Measurements from ENCODE around the gene SRD5A2. TPM values are rescaled to one million over a fixed set of nuclear protein-coding genes. Genes with fewer than 3 reads are reported as not detected.

SRD5A2 gene
- total and polyA plus RNA-seq, 4 donors = 2.3 to 23.3 (median 2.9) TPM; not detected in 1

DNA sequence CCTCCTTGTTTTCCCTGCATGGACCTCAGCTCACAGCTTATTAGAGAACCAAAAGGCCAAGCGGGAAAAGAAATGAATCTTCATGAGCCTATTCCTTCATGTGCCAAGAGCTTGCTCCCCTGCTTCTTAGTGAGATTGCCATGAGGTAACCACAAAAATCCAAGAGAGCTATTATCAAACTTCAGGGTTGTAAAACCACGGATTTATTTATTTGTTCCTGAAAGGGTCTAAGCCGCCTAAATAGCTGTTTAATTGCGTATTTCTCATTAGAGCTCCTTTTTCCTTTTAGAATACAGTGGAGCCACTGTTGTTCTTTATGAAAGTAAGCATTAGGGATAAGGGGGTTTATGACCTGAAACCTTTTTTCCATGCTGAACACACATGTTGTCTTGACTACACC, 58.0 kb downstream of the SRD5A2 start:
- peaks cover 0 to 9% (median 3%) of the 10 kb centered on the region in 4 donors for H3K4me1 ChIP-seq (ENCODE audit: control insufficient read depth in 4 of 4, insufficient read depth in 4 of 4, low read length in 3 of 4)
- TF ChIP-seq FOXA1 (IDR thresholded peaks at IDR 0.05) (no peak), NR2F2 (IDR thresholded peaks at IDR 0.05) (no peak), YY1 (IDR thresholded peaks at IDR 0.05) (no peak), HNF4A (conservative IDR thresholded peaks at IDR 0.05) (no peak)
- TF ChIP-seq, protein P1, sequence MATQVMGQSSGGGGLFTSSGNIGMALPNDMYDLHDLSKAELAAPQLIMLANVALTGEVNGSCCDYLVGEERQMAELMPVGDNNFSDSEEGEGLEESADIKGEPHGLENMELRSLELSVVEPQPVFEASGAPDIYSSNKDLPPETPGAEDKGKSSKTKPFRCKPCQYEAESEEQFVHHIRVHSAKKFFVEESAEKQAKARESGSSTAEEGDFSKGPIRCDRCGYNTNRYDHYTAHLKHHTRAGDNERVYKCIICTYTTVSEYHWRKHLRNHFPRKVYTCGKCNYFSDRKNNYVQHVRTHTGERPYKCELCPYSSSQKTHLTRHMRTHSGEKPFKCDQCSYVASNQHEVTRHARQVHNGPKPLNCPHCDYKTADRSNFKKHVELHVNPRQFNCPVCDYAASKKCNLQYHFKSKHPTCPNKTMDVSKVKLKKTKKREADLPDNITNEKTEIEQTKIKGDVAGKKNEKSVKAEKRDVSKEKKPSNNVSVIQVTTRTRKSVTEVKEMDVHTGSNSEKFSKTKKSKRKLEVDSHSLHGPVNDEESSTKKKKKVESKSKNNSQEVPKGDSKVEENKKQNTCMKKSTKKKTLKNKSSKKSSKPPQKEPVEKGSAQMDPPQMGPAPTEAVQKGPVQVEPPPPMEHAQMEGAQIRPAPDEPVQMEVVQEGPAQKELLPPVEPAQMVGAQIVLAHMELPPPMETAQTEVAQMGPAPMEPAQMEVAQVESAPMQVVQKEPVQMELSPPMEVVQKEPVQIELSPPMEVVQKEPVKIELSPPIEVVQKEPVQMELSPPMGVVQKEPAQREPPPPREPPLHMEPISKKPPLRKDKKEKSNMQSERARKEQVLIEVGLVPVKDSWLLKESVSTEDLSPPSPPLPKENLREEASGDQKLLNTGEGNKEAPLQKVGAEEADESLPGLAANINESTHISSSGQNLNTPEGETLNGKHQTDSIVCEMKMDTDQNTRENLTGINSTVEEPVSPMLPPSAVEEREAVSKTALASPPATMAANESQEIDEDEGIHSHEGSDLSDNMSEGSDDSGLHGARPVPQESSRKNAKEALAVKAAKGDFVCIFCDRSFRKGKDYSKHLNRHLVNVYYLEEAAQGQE (IDR thresholded peaks at IDR 0.05) = no peak
- TF ChIP-seq, protein P2, sequence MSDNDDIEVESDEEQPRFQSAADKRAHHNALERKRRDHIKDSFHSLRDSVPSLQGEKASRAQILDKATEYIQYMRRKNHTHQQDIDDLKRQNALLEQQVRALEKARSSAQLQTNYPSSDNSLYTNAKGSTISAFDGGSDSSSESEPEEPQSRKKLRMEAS (IDR thresholded peaks at IDR 0.05) = no peak
- no peak overlapping the region for H3K9ac ChIP-seq (ENCODE audit: low read depth in 1 of 2, low read length in 2 of 2)
- no peak for DNase-seq (ENCODE audit: low spot score)
- no peak overlapping the region for H3K4me3 ChIP-seq (ENCODE audit: low read depth in 1 of 3, low read length in 3 of 3)
- no peaks in the 10 kb centered on the region for H3K27me3 ChIP-seq (ENCODE audit: control insufficient read depth in 4 of 4, insufficient read depth in 4 of 4, low read length in 3 of 4)
- 86% methylated on average over 4 of the region's 4 CpGs for WGBS
- no peaks in the 10 kb centered on the region for H3K9me3 ChIP-seq (ENCODE audit: control insufficient read depth in 4 of 4, low read length in 3 of 4)
- H3K27ac ChIP-seq (ENCODE audit: low read depth in 1 of 2, low read length in 2 of 2) = no peak overlapping the region
- H3K36me3 ChIP-seq (ENCODE audit: control insufficient read depth in 4 of 4, insufficient read depth in 3 of 4, low read depth in 1 of 4, low read length in 3 of 4) = peaks cover 0 to 15% (median 2%) of the 10 kb centered on the region in 4 donors

DNA sequence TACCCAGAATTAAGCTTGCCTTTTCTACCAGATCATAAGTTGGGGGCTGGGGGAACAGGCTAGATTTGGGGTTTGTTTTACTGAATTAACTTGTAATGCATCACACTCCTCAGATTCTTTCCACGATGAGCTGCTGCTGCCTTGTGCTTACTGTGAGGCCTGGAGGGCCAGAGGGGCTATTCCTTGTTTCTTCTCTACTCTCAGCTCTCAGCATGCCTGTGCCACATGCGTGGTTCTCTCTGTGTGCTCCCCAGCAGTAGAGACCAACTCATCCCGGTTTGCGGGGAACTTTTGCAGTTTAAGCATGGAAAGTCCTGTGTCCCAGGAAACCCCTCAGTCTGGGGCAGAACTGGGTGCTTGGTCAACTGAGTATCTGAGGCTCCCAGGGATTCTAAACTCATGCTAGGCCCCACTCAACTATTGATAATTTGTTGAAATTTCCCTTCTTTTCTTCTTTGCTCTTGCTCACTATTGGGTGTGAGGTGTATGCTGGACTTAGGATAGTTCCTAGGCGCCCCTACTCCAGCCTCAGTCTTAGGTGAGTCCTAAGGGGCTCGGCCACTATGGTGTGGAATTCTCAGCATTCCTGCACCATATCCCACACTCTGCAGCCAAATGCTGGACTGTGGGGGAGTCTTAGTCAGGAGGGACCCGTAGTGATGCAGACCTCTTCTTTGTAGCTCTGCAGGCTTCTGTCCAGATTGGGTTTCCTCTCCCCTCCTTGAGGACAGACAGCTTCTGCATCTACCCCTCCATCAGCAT, 63.1 kb downstream of the SRD5A2 start:
- no peak overlapping the region for H3K27ac ChIP-seq (ENCODE audit: low read depth in 1 of 2, low read length in 2 of 2)

More for the DNA sequence above, 63.1 kb downstream of the SRD5A2 start:
- TF ChIP-seq, protein P1 (IDR thresholded peaks at IDR 0.05) = no peak
- no peak for TF ChIP-seq HNF4G (IDR thresholded peaks at IDR 0.05)
- TF ChIP-seq RXRA (IDR thresholded peaks at IDR 0.05) = no peak
- no peak for TF ChIP-seq GABPA (IDR thresholded peaks at IDR 0.05 in 1 of 2, conservative IDR thresholded peaks at IDR 0.05 in 1 of 2)
- TF ChIP-seq, protein P3, sequence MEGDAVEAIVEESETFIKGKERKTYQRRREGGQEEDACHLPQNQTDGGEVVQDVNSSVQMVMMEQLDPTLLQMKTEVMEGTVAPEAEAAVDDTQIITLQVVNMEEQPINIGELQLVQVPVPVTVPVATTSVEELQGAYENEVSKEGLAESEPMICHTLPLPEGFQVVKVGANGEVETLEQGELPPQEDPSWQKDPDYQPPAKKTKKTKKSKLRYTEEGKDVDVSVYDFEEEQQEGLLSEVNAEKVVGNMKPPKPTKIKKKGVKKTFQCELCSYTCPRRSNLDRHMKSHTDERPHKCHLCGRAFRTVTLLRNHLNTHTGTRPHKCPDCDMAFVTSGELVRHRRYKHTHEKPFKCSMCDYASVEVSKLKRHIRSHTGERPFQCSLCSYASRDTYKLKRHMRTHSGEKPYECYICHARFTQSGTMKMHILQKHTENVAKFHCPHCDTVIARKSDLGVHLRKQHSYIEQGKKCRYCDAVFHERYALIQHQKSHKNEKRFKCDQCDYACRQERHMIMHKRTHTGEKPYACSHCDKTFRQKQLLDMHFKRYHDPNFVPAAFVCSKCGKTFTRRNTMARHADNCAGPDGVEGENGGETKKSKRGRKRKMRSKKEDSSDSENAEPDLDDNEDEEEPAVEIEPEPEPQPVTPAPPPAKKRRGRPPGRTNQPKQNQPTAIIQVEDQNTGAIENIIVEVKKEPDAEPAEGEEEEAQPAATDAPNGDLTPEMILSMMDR (IDR thresholded peaks at IDR 0.05; ENCODE audit: low read depth, low read length, missing input control) = no peak
- no peak for TF ChIP-seq FOXA2 (IDR thresholded peaks at IDR 0.05)
- WGBS = 89% methylated on average over 7 of the region's 7 CpGs
- DNase-seq (ENCODE audit: low spot score) = no peak
- Histone ChIP-seq H3K9ac (ENCODE audit: low read depth in 1 of 2, low read length in 2 of 2) (no peak overlapping the region), H3K27me3 (ENCODE audit: control insufficient read depth in 4 of 4, insufficient read depth in 4 of 4, low read length in 3 of 4) (no peaks in the 10 kb centered on the region), H3K9me3 (ENCODE audit: control insufficient read depth in 4 of 4, low read length in 3 of 4) (no peaks in the 10 kb centered on the region), H3K36me3 (ENCODE audit: control insufficient read depth in 4 of 4, insufficient read depth in 3 of 4, low read depth in 1 of 4, low read length in 3 of 4) (no peaks in the 10 kb centered on the region), H3K4me1 (ENCODE audit: control insufficient read depth in 4 of 4, insufficient read depth in 4 of 4, low read length in 3 of 4) (no peaks in the 10 kb centered on the region), H3K4me3 (ENCODE audit: low read depth in 1 of 3, low read length in 3 of 3) (no peak overlapping the region)
